Embryonic facial prominence (tissue), 1 donor: Measurements from ENCODE around the gene CAMK2B.

Experiments
- DNase-seq: peaks from one replicate; pipeline ENCODE4 v3.0.0-alpha.2; 2016; ENCODE audit errors: extremely low spot score

CAMK2B gene

GRCh38 chr7:44325201-44325671 lies at the start of gene CAMK2B:
Gene CAMK2B (minus strand): TSS chr7:44325594. CDS start chr7:44325421, 173 bp downstream.
- DNase-seq, result no peak

GRCh38 chr7:44374007-44374763 lies 48.8 kb upstream of the CAMK2B start:
- DNase-seq, result no peak

- DNase-seq, result no peak
Observed at GRCh38 chr7:44373418-44373740, 48.0 kb upstream of the CAMK2B start.

GRCh38 chr7:44372560-44373417 lies 47.4 kb upstream of the CAMK2B start:
- DNase-seq, result no peak

- DNase-seq, result no peak
Observed at GRCh38 chr7:44368885-44369284, 43.5 kb upstream of the CAMK2B start.

GRCh38 chr7:44368455-44368854 lies 43.1 kb upstream of the CAMK2B start:
- DNase-seq, result no peak

GRCh38 chr7:44367475-44368043 lies 42.2 kb upstream of the CAMK2B start:
- no peak for DNase-seq

GRCh38 chr7:44366986-44367385 lies 41.6 kb upstream of the CAMK2B start:
- no peak for DNase-seq

- no peak for DNase-seq
Observed at GRCh38 chr7:44353668-44354067, 28.3 kb upstream of the CAMK2B start.

GRCh38 chr7:44348851-44349781 lies 23.7 kb upstream of the CAMK2B start:
- no peak for DNase-seq

- no peak for DNase-seq
Observed at GRCh38 chr7:44348300-44348699, 22.9 kb upstream of the CAMK2B start.

GRCh38 chr7:44347546-44348114 lies 22.2 kb upstream of the CAMK2B start:
- no peak for DNase-seq

GRCh38 chr7:44346063-44346462 lies 20.7 kb upstream of the CAMK2B start:
- DNase-seq, result no peak

GRCh38 chr7:44341401-44341800 lies 16.0 kb upstream of the CAMK2B start:
- no peak for DNase-seq

- no peak for DNase-seq
Observed at GRCh38 chr7:44338600-44338999, 13.2 kb upstream of the CAMK2B start.

GRCh38 chr7:44336491-44336890 lies 11.1 kb upstream of the CAMK2B start:
- no peak for DNase-seq

GRCh38 chr7:44335184-44335583 lies 9.8 kb upstream of the CAMK2B start:
- no peak for DNase-seq

- no peak for DNase-seq
Observed at GRCh38 chr7:44334734-44335097, 9.3 kb upstream of the CAMK2B start.

GRCh38 chr7:44333911-44334733 lies 8.7 kb upstream of the CAMK2B start:
- peak; percentile 22 for DNase-seq

GRCh38 chr7:44331682-44332081 lies 6.3 kb upstream of the CAMK2B start:
- DNase-seq, result no peak
